ENCODE results near the gene MYLK. TPM values are rescaled to one million over a fixed set of nuclear protein-coding genes. Genes with fewer than 3 reads are reported as not detected.

Gene MYLK
- total and polyA plus RNA-seq, 4 donors, result 17.1 to 158 (median 41.9) TPM

GRCh38 chr3:123841476-123842238 is 42.5 kb downstream of the MYLK start:
- Histone ChIP-seq H3K4me3 (ENCODE audit: low read depth in 1 of 3, low read length in 3 of 3) (no peak overlapping the region), H3K27ac (ENCODE audit: low read depth in 1 of 2, low read length in 2 of 2) (no peak overlapping the region), H3K4me1 (ENCODE audit: control insufficient read depth in 4 of 4, insufficient read depth in 4 of 4, low read length in 3 of 4) (no peaks in the 10 kb centered on the region), H3K9me3 (ENCODE audit: control insufficient read depth in 4 of 4, low read length in 3 of 4) (peaks cover 0 to 15% (median 5%) of the 10 kb centered on the region in 4 donors), H3K27me3 (ENCODE audit: control insufficient read depth in 4 of 4, insufficient read depth in 4 of 4, low read length in 3 of 4) (no peaks in the 10 kb centered on the region), H3K9ac (ENCODE audit: low read depth in 1 of 2, low read length in 2 of 2) (no peak overlapping the region), H3K36me3 (ENCODE audit: control insufficient read depth in 4 of 4, insufficient read depth in 3 of 4, low read depth in 1 of 4, low read length in 3 of 4) (no peaks in the 10 kb centered on the region)
- WGBS, result 89% methylated on average over 1 of the region's 1 CpG
- no peak for DNase-seq (ENCODE audit: low spot score)
- no peak for TF ChIP-seq TAF1 (conservative IDR thresholded peaks at IDR 0.05)
- TF ChIP-seq SP1 (IDR thresholded peaks at IDR 0.05), result no peak
- no peak for TF ChIP-seq ATF3 (IDR thresholded peaks at IDR 0.05)
- TF ChIP-seq NR2F2 (IDR thresholded peaks at IDR 0.05), result no peak
- no peak for TF ChIP-seq EGR1 (IDR thresholded peaks at IDR 0.05; ENCODE audit: low read depth in 2 of 2)
- no peak for TF ChIP-seq FOXA1 (IDR thresholded peaks at IDR 0.05)
- TF ChIP-seq RXRA (IDR thresholded peaks at IDR 0.05), result no peak
- TF ChIP-seq HNF4A (conservative IDR thresholded peaks at IDR 0.05), result no peak

- 93% methylated on average over 2 of the region's 2 CpGs for WGBS
- TF ChIP-seq HNF4A (conservative IDR thresholded peaks at IDR 0.05) (no peak), NR2F2 (IDR thresholded peaks at IDR 0.05) (no peak), SP1 (IDR thresholded peaks at IDR 0.05) (no peak), RAD21 (IDR thresholded peaks at IDR 0.05) (no peak), YY1 (IDR thresholded peaks at IDR 0.05) (no peak), FOXA1 (IDR thresholded peaks at IDR 0.05) (no peak), FOXA2 (IDR thresholded peaks at IDR 0.05) (no peak), MAX (IDR thresholded peaks at IDR 0.05) (no peak)
- H3K27me3 ChIP-seq (ENCODE audit: control insufficient read depth in 4 of 4, insufficient read depth in 4 of 4, low read length in 3 of 4), result no peaks in the 10 kb centered on the region
- peaks cover 0 to 9% (median 5%) of the 10 kb centered on the region in 4 donors for H3K9me3 ChIP-seq (ENCODE audit: control insufficient read depth in 4 of 4, low read length in 3 of 4)
- no peak overlapping the region for H3K27ac ChIP-seq (ENCODE audit: low read depth in 1 of 2, low read length in 2 of 2)
- H3K4me3 ChIP-seq (ENCODE audit: low read depth in 1 of 3, low read length in 3 of 3), result no peak overlapping the region
- H3K9ac ChIP-seq (ENCODE audit: low read depth in 1 of 2, low read length in 2 of 2), result no peak overlapping the region
- no peaks in the 10 kb centered on the region for H3K36me3 ChIP-seq (ENCODE audit: control insufficient read depth in 4 of 4, insufficient read depth in 3 of 4, low read depth in 1 of 4, low read length in 3 of 4)
- H3K4me1 ChIP-seq (ENCODE audit: control insufficient read depth in 4 of 4, insufficient read depth in 4 of 4, low read length in 3 of 4), result no peaks in the 10 kb centered on the region
- no peak for DNase-seq (ENCODE audit: low spot score)
These were observed 43.2 kb downstream of the MYLK start for GRCh38 chr3:123840961-123841360.

- no peak for DNase-seq (ENCODE audit: low spot score)
- no peaks in the 10 kb centered on the region for H3K36me3 ChIP-seq (ENCODE audit: control insufficient read depth in 4 of 4, insufficient read depth in 3 of 4, low read depth in 1 of 4, low read length in 3 of 4)
- H3K9me3 ChIP-seq (ENCODE audit: control insufficient read depth in 4 of 4, low read length in 3 of 4), result peaks cover 0 to 8% (median 4%) of the 10 kb centered on the region in 4 donors
- TF ChIP-seq, protein P1, sequence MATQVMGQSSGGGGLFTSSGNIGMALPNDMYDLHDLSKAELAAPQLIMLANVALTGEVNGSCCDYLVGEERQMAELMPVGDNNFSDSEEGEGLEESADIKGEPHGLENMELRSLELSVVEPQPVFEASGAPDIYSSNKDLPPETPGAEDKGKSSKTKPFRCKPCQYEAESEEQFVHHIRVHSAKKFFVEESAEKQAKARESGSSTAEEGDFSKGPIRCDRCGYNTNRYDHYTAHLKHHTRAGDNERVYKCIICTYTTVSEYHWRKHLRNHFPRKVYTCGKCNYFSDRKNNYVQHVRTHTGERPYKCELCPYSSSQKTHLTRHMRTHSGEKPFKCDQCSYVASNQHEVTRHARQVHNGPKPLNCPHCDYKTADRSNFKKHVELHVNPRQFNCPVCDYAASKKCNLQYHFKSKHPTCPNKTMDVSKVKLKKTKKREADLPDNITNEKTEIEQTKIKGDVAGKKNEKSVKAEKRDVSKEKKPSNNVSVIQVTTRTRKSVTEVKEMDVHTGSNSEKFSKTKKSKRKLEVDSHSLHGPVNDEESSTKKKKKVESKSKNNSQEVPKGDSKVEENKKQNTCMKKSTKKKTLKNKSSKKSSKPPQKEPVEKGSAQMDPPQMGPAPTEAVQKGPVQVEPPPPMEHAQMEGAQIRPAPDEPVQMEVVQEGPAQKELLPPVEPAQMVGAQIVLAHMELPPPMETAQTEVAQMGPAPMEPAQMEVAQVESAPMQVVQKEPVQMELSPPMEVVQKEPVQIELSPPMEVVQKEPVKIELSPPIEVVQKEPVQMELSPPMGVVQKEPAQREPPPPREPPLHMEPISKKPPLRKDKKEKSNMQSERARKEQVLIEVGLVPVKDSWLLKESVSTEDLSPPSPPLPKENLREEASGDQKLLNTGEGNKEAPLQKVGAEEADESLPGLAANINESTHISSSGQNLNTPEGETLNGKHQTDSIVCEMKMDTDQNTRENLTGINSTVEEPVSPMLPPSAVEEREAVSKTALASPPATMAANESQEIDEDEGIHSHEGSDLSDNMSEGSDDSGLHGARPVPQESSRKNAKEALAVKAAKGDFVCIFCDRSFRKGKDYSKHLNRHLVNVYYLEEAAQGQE (IDR thresholded peaks at IDR 0.05), result no peak
- no peak for TF ChIP-seq RXRA (IDR thresholded peaks at IDR 0.05)
- TF ChIP-seq MAX (IDR thresholded peaks at IDR 0.05), result no peak
- TF ChIP-seq ZBTB33 (IDR thresholded peaks at IDR 0.05), result no peak
- TF ChIP-seq EGR1 (IDR thresholded peaks at IDR 0.05; ENCODE audit: low read depth in 2 of 2), result no peak
- TF ChIP-seq SP1 (IDR thresholded peaks at IDR 0.05), result no peak
- no peak for TF ChIP-seq FOXA2 (IDR thresholded peaks at IDR 0.05)
- TF ChIP-seq, protein P2, sequence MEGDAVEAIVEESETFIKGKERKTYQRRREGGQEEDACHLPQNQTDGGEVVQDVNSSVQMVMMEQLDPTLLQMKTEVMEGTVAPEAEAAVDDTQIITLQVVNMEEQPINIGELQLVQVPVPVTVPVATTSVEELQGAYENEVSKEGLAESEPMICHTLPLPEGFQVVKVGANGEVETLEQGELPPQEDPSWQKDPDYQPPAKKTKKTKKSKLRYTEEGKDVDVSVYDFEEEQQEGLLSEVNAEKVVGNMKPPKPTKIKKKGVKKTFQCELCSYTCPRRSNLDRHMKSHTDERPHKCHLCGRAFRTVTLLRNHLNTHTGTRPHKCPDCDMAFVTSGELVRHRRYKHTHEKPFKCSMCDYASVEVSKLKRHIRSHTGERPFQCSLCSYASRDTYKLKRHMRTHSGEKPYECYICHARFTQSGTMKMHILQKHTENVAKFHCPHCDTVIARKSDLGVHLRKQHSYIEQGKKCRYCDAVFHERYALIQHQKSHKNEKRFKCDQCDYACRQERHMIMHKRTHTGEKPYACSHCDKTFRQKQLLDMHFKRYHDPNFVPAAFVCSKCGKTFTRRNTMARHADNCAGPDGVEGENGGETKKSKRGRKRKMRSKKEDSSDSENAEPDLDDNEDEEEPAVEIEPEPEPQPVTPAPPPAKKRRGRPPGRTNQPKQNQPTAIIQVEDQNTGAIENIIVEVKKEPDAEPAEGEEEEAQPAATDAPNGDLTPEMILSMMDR (IDR thresholded peaks at IDR 0.05; ENCODE audit: low read depth, low read length, missing input control), result no peak
- no peak for TF ChIP-seq NR2F2 (IDR thresholded peaks at IDR 0.05)
- TF ChIP-seq GABPA (IDR thresholded peaks at IDR 0.05 in 1 of 2, conservative IDR thresholded peaks at IDR 0.05 in 1 of 2), result no peak
- no peak for TF ChIP-seq ATF3 (IDR thresholded peaks at IDR 0.05)
- TF ChIP-seq YY1 (IDR thresholded peaks at IDR 0.05), result no peak
- no peak for TF ChIP-seq TAF1 (conservative IDR thresholded peaks at IDR 0.05)
- no peak for TF ChIP-seq HNF4A (conservative IDR thresholded peaks at IDR 0.05)
- TF ChIP-seq FOXA1 (IDR thresholded peaks at IDR 0.05), result no peak
- TF ChIP-seq HNF4G (IDR thresholded peaks at IDR 0.05), result no peak
- no peak for TF ChIP-seq JUND (IDR thresholded peaks at IDR 0.05)
- H3K9ac ChIP-seq (ENCODE audit: low read depth in 1 of 2, low read length in 2 of 2), result no peak overlapping the region
- no peak overlapping the region for H3K27ac ChIP-seq (ENCODE audit: low read depth in 1 of 2, low read length in 2 of 2)
- H3K4me1 ChIP-seq (ENCODE audit: control insufficient read depth in 4 of 4, insufficient read depth in 4 of 4, low read length in 3 of 4), result no peaks in the 10 kb centered on the region
- H3K4me3 ChIP-seq (ENCODE audit: low read depth in 1 of 3, low read length in 3 of 3), result peak overlapping the region in 1 of 3 donors; percentile 8
- no peaks in the 10 kb centered on the region for H3K27me3 ChIP-seq (ENCODE audit: control insufficient read depth in 4 of 4, insufficient read depth in 4 of 4, low read length in 3 of 4)
These were observed 46.3 kb downstream of the MYLK start for GRCh38 chr3:123837858-123838257.

All from liver (tissue), 9 donors.